Breast epithelium (tissue), 3 donors: ENCODE measurements around the gene C6orf15.

Source experiments
- CTCF ChIP-seq, 3 donors: fragments of 450-650 bp; IDR thresholded peaks; one replicate each; pipeline ENCODE4 v1.5.1; 2016 to 2017; ENCODE audit warnings: antibody characterized with exemption in 3 of 3, mild to moderate bottlenecking in 3 of 3, moderate library complexity in 3 of 3
- POLR2A ChIP-seq: fragments of 450-650 bp; IDR thresholded peaks from one replicate; pipeline ENCODE4 v1.6.1; 2016; ENCODE audit warnings: antibody characterized with exemption, mild to moderate bottlenecking, moderate library complexity

GRCh38 chr6:31135710-31136109, 23.3 kb upstream of the C6orf15 start:
- TF ChIP-seq CTCF (IDR thresholded peaks at IDR 0.05): no peak
- no peak for TF ChIP-seq POLR2A
